Measurements from ENCODE around the gene CTAGE1.
"Not testable (repeated sequence)": the region's sequence is repeated elsewhere in the genome, so short reads cannot be mapped to it uniquely, and the experiment has no call there.

Gene CTAGE1

GRCh38 chr18:22456547-22456946 lies 38.8 kb upstream of the CTAGE1 start:
- DNase-seq (ENCODE audit: low read depth) = no peak
- no peak overlapping the region for H3K4me3 ChIP-seq (ENCODE audit: control insufficient read depth, low read depth, low read length)
- TF ChIP-seq CTCF (conservative IDR thresholded peaks at IDR 0.05; ENCODE audit: control insufficient read depth, insufficient read depth, low read depth, low read length) = no peak

- no peak overlapping the region for H3K4me3 ChIP-seq (ENCODE audit: control insufficient read depth, low read depth, low read length)
- DNase-seq (ENCODE audit: low read depth) = no peak
- TF ChIP-seq CTCF (conservative IDR thresholded peaks at IDR 0.05; ENCODE audit: control insufficient read depth, insufficient read depth, low read depth, low read length) = no peak
These were observed 38.4 kb upstream of the CTAGE1 start for GRCh38 chr18:22456116-22456480.

GRCh38 chr18:22455425-22456115 lies 37.9 kb upstream of the CTAGE1 start:
- no peak overlapping the region for H3K4me3 ChIP-seq (ENCODE audit: control insufficient read depth, low read depth, low read length)

GRCh38 chr18:22453315-22453714 lies 35.6 kb upstream of the CTAGE1 start:
- no peak overlapping the region for H3K4me3 ChIP-seq (ENCODE audit: control insufficient read depth, low read depth, low read length)
- TF ChIP-seq CTCF (conservative IDR thresholded peaks at IDR 0.05; ENCODE audit: control insufficient read depth, insufficient read depth, low read depth, low read length) = no peak
- DNase-seq (ENCODE audit: low read depth) = no peak

More at GRCh38 chr18:22455425-22456115, 37.9 kb upstream of the CTAGE1 start:
- no peak for DNase-seq (ENCODE audit: low read depth)
- TF ChIP-seq CTCF (conservative IDR thresholded peaks at IDR 0.05; ENCODE audit: control insufficient read depth, insufficient read depth, low read depth, low read length) = no peak

- no peak for DNase-seq (ENCODE audit: low read depth)
- TF ChIP-seq CTCF (conservative IDR thresholded peaks at IDR 0.05; ENCODE audit: control insufficient read depth, insufficient read depth, low read depth, low read length) = no peak
- H3K4me3 ChIP-seq (ENCODE audit: control insufficient read depth, low read depth, low read length) = no peak overlapping the region
These were observed 34.5 kb upstream of the CTAGE1 start for GRCh38 chr18:22452226-22452668.

GRCh38 chr18:22451796-22452195 lies 34.1 kb upstream of the CTAGE1 start:
- no peak for DNase-seq (ENCODE audit: low read depth)
- TF ChIP-seq CTCF (conservative IDR thresholded peaks at IDR 0.05; ENCODE audit: control insufficient read depth, insufficient read depth, low read depth, low read length) = no peak

GRCh38 chr18:22450766-22451165 lies 33.1 kb upstream of the CTAGE1 start:
- not testable (repeated sequence) for DNase-seq (ENCODE audit: low read depth); H3K4me3 ChIP-seq (ENCODE audit: control insufficient read depth, low read depth, low read length)

More at GRCh38 chr18:22451796-22452195, 34.1 kb upstream of the CTAGE1 start:
- H3K4me3 ChIP-seq (ENCODE audit: control insufficient read depth, low read depth, low read length) = no peak overlapping the region

GRCh38 chr18:22450318-22450717 lies 32.6 kb upstream of the CTAGE1 start:
- H3K4me3 ChIP-seq (ENCODE audit: control insufficient read depth, low read depth, low read length); DNase-seq (ENCODE audit: low read depth): not testable (repeated sequence)

- H3K4me3 ChIP-seq (ENCODE audit: control insufficient read depth, low read depth, low read length); DNase-seq (ENCODE audit: low read depth): not testable (repeated sequence)
These were observed 32.0 kb upstream of the CTAGE1 start for GRCh38 chr18:22449753-22450152.

Measured in fibroblast of mammary gland (primary cell).